WERI-Rb-1 (cell line): ENCODE results near the gene ALOXE3.
A peak's percentile ranks its signal among the peaks of the same experiment; 100 is the strongest.

Source experiments
- DNase-seq: peaks from one replicate; pipeline ENCODE4 v3.0.0-alpha.2; 2020
- H3K27ac ChIP-seq: fragments of 250-450 bp; sonication (Bioruptor Pico); 2 replicates; pipeline ENCODE4 v1.5.1; 2020; ENCODE audit warnings: mild to moderate bottlenecking, moderate library complexity
- H3K27me3 ChIP-seq: fragments of 250-450 bp; sonication (Bioruptor Pico); 2 replicates; pipeline ENCODE4 v1.5.1; 2021; ENCODE audit warnings: mild to moderate bottlenecking, low read depth, moderate library complexity; ENCODE audit not compliant: insufficient read depth, severe bottlenecking
- H3K36me3 ChIP-seq: fragments of 250-450 bp; sonication (Bioruptor Pico); 2 replicates; pipeline ENCODE4 v1.5.1; 2020; ENCODE audit warnings: mild to moderate bottlenecking, moderate library complexity
- H3K4me3 ChIP-seq: 2 replicates; pipeline ENCODE4 v1.5.1; 2011; ENCODE audit warnings: low read depth, mild to moderate bottlenecking, control low read depth, low read length
- H3K9me3 ChIP-seq: fragments of 250-450 bp; sonication (Bioruptor Pico); 2 replicates; pipeline ENCODE4 v1.5.1; 2021; ENCODE audit warnings: mild to moderate bottlenecking, moderate library complexity; ENCODE audit not compliant: severe bottlenecking
- TF ChIP-seq, protein P1 (sequence below): IDR thresholded peaks from 2 replicates; pipeline ENCODE4 v1.5.1; 2011; ENCODE audit warnings: low read depth, mild to moderate bottlenecking, control low read depth, inconsistent platforms, low read length

ALOXE3 gene

DNA sequence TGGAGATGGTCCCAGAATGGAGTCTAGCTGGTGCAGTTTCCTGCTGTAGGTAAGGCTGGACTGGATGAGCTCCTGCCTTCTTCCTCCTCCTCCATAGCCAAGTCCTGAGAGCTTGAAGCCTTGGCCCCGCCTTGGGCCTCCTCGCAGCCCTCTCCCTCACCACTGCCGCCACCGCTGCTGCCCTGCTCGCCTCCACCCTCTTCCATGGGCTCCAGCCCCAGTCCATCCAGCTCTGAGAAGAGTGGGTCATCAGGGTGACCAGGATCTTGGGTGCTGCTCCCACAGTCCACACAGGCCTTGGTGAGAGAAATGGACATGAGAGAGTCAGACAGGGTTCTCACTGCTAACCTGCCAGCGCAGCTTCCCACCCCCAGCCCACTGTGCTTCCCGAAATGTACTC is 22.7 kb upstream of the ALOXE3 start:
- H3K36me3 ChIP-seq = peaks cover 43% of the 10 kb centered on the region
- no peak for DNase-seq
- TF ChIP-seq, protein P1, sequence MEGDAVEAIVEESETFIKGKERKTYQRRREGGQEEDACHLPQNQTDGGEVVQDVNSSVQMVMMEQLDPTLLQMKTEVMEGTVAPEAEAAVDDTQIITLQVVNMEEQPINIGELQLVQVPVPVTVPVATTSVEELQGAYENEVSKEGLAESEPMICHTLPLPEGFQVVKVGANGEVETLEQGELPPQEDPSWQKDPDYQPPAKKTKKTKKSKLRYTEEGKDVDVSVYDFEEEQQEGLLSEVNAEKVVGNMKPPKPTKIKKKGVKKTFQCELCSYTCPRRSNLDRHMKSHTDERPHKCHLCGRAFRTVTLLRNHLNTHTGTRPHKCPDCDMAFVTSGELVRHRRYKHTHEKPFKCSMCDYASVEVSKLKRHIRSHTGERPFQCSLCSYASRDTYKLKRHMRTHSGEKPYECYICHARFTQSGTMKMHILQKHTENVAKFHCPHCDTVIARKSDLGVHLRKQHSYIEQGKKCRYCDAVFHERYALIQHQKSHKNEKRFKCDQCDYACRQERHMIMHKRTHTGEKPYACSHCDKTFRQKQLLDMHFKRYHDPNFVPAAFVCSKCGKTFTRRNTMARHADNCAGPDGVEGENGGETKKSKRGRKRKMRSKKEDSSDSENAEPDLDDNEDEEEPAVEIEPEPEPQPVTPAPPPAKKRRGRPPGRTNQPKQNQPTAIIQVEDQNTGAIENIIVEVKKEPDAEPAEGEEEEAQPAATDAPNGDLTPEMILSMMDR = no peak
- no peaks in the 10 kb centered on the region for H3K27me3 ChIP-seq
- H3K27ac ChIP-seq = no peak overlapping the region
- H3K9me3 ChIP-seq = no peaks in the 10 kb centered on the region
- no peak overlapping the region for H3K4me3 ChIP-seq

- Histone ChIP-seq H3K27ac (no peak overlapping the region), H3K9me3 (no peaks in the 10 kb centered on the region), H3K36me3 (peaks cover 36% of the 10 kb centered on the region), H3K4me3 (no peak overlapping the region), H3K27me3 (no peaks in the 10 kb centered on the region)
- TF ChIP-seq, protein P1 = no peak
- DNase-seq = no peak
Measured at GRCh38 chr17:8140065-8141029, 22.0 kb upstream of the ALOXE3 start.

- H3K27me3 ChIP-seq = no peaks in the 10 kb centered on the region
- TF ChIP-seq, protein P1 = peak; percentile 82
- peaks cover 30% of the 10 kb centered on the region for H3K36me3 ChIP-seq
- peak; percentile 95 for DNase-seq
- peak overlapping the region; percentile 80 for H3K27ac ChIP-seq
- peak overlapping the region; percentile 84 for H3K4me3 ChIP-seq
- no peaks in the 10 kb centered on the region for H3K9me3 ChIP-seq
Measured at GRCh38 chr17:8138672-8139371, 20.5 kb upstream of the ALOXE3 start.

DNA sequence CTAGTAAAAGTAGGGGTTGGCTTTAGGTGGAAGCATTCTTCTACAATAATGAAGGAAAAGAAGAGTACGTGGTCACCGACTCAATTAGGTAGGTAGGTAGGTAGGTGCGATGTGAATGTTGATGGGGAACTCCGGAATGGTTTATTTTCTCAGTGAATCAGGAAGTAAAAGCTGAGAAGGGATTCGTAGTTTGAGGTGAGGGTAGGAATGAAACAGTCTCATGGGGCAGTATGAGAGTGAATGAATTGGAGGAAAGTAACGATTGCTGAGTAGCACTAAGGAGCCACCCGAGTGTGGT is 20.0 kb upstream of the ALOXE3 start:
- TF ChIP-seq, protein P1 = no peak
- peaks cover 30% of the 10 kb centered on the region for H3K36me3 ChIP-seq
- no peaks in the 10 kb centered on the region for H3K27me3 ChIP-seq
- H3K27ac ChIP-seq = peak overlapping the region; percentile 80
- H3K9me3 ChIP-seq = no peaks in the 10 kb centered on the region
- H3K4me3 ChIP-seq = peak overlapping the region; percentile 84
- DNase-seq = no peak

DNA sequence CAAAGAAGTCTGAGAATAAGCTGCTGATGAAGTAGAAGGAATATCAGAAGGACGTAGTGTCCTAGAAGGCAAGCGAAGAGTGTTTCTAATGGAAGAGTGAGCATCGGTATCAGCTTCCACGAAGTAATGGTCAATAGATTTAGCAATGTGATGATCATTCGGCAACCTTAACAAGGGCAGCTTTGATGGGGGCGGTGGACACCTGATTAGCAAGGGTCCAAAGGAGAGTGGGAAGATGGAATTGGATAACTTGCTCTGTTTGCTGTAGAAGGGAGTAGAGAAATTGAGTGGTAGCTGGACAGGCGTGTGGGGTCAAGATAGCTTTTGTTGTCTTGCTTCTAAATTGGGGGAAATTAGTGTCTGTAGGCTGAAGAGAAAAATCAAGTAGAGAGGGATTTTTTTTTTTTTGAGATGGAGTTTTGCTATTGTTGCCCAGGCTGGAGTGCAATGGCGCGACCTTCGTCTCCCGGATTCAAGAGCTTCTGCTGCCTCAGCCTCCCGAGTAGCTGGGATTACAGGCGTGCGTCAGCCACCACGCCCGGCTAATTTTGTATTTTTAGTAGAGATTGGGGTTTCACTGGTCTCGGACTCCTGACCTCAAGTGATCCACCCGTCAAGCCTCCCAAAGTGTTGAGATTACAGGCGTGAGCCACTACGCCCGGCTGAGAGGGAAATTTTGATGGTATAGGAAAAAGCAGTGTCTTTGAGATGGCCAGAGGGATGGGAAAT is 19.5 kb upstream of the ALOXE3 start:
- Histone ChIP-seq H3K36me3 (peaks cover 29% of the 10 kb centered on the region), H3K4me3 (peak overlapping the region; percentile 84), H3K9me3 (no peaks in the 10 kb centered on the region), H3K27ac (peak overlapping the region; percentile 80), H3K27me3 (no peaks in the 10 kb centered on the region)
- DNase-seq = no peak
- TF ChIP-seq, protein P1 = no peak
